Measurements from ENCODE around the gene CHPF2. TPM values are rescaled to one million over a fixed set of nuclear protein-coding genes. Genes with fewer than 3 reads are reported as not detected.
A peak's percentile ranks its signal among the peaks of the same experiment; 100 is the strongest.

The CHPF2 gene
- 95.3 TPM for total RNA-seq

- DNase-seq (ENCODE audit: low read depth in 2 of 3, low spot score in 2 of 3), result peak; percentile 67 to 93 (median 91)
Measured at GRCh38 chr7:151232091-151232916, at the start of gene CHPF2. CHPF2 (plus strand) TSS chr7:151232483; CDS start chr7:151234012, 1,529 bp downstream.

GRCh38 chr7:151185762-151186639 lies 46.3 kb upstream of the CHPF2 start:
- DNase-seq (ENCODE audit: low read depth in 2 of 3, low spot score in 2 of 3), result no peak

- no peak for DNase-seq (ENCODE audit: low read depth in 2 of 3, low spot score in 2 of 3)
Measured at GRCh38 chr7:151186640-151187408, 45.5 kb upstream of the CHPF2 start, which contains the start of gene ASB10. ASB10 (minus strand) TSS chr7:151187250; CDS start chr7:151187130, 120 bp downstream.

GRCh38 chr7:151187409-151188251 lies 44.7 kb upstream of the CHPF2 start:
- no peak for DNase-seq (ENCODE audit: low read depth in 2 of 3, low spot score in 2 of 3)

- DNase-seq (ENCODE audit: low read depth in 2 of 3, low spot score in 2 of 3), result no peak
Measured at GRCh38 chr7:151188252-151188542, 44.1 kb upstream of the CHPF2 start.

- no peak for DNase-seq (ENCODE audit: low read depth in 2 of 3, low spot score in 2 of 3)
Measured at GRCh38 chr7:151189038-151189437, 43.2 kb upstream of the CHPF2 start.

- DNase-seq (ENCODE audit: low read depth in 2 of 3, low spot score in 2 of 3), result no peak
Measured at GRCh38 chr7:151191544-151191943, 40.7 kb upstream of the CHPF2 start.

- no peak for DNase-seq (ENCODE audit: low read depth in 2 of 3, low spot score in 2 of 3)
Measured at GRCh38 chr7:151192002-151192539, 40.2 kb upstream of the CHPF2 start.

- no peak for DNase-seq (ENCODE audit: low read depth in 2 of 3, low spot score in 2 of 3)
Measured at GRCh38 chr7:151193203-151193978, 38.9 kb upstream of the CHPF2 start.

- DNase-seq (ENCODE audit: low read depth in 2 of 3, low spot score in 2 of 3), result no peak
Measured at GRCh38 chr7:151194188-151194587, 38.1 kb upstream of the CHPF2 start.

- DNase-seq (ENCODE audit: low read depth in 2 of 3, low spot score in 2 of 3), result no peak
Measured at GRCh38 chr7:151195616-151196450, 36.5 kb upstream of the CHPF2 start.

GRCh38 chr7:151197932-151198331 lies 34.4 kb upstream of the CHPF2 start:
- no peak for DNase-seq (ENCODE audit: low read depth in 2 of 3, low spot score in 2 of 3)

GRCh38 chr7:151198945-151199848 lies 33.1 kb upstream of the CHPF2 start:
- DNase-seq (ENCODE audit: low read depth in 2 of 3, low spot score in 2 of 3), result no peak

- DNase-seq (ENCODE audit: low read depth in 2 of 3, low spot score in 2 of 3), result no peak
Measured at GRCh38 chr7:151201344-151201743, 30.9 kb upstream of the CHPF2 start.

GRCh38 chr7:151201751-151202150 lies 30.5 kb upstream of the CHPF2 start:
- DNase-seq (ENCODE audit: low read depth in 2 of 3, low spot score in 2 of 3), result no peak

- no peak for DNase-seq (ENCODE audit: low read depth in 2 of 3, low spot score in 2 of 3)
Measured at GRCh38 chr7:151202836-151203235, 29.4 kb upstream of the CHPF2 start.

- DNase-seq (ENCODE audit: low read depth in 2 of 3, low spot score in 2 of 3), result no peak
Measured at GRCh38 chr7:151204383-151205032, 27.8 kb upstream of the CHPF2 start.

All from hematopoietic multipotent progenitor cell (in vitro differentiated cells).